Measurements from ENCODE around the gene SF3B6.

SF3B6 gene

GRCh38 chr2:24051833-24052232 is 24.3 kb downstream of the SF3B6 start:
- no peak for DNase-seq
- no peak overlapping the region for H2AFZ ChIP-seq (ENCODE audit: low read length)

GRCh38 chr2:24050041-24050979 is 25.8 kb downstream of the SF3B6 start:
- Histone ChIP-seq H3K9me2 (replicated peaks; ENCODE audit: insufficient read depth, low read length) (no peaks in the 10 kb centered on the region), H3K4me3 (ENCODE audit: low read length) (peak overlapping the region; percentile 57; the same call in 1 of the 2 replicates), H3K27me3 (replicated peaks; ENCODE audit: insufficient read depth, low read length) (peaks cover 13% of the 10 kb centered on the region), H3F3A (ENCODE audit: insufficient read depth, low read length) (0 out of 2 replicates have a peak, but pooled peaks cover 2% of the 10 kb centered on the region), H3K4me2 (ENCODE audit: low read depth, low read length) (peak overlapping the region; percentile 60), H3K9ac (ENCODE audit: low read length) (no peak overlapping the region), H3K79me2 (ENCODE audit: low read length) (peaks cover 11% of the 10 kb centered on the region), H2AFZ (ENCODE audit: low read length) (no peak overlapping the region; the same call in 1 of the 2 replicates), H3K9me3 (replicated peaks; ENCODE audit: insufficient read depth, low read length) (no peaks in the 10 kb centered on the region), H4K20me1 (ENCODE audit: insufficient read depth, low read length) (no peaks in the 10 kb centered on the region), H3K4me1 (ENCODE audit: low read length) (peaks cover 11% of the 10 kb centered on the region), H3K27ac (ENCODE audit: low read length) (no peak overlapping the region), H3K36me3 (replicated peaks; ENCODE audit: insufficient read depth, low read length) (no peaks in the 10 kb centered on the region)
- TF ChIP-seq EZH2 (optimal IDR thresholded peaks at IDR 0.05; ENCODE audit: low read depth, low read length), result no peak
- no peak for TF ChIP-seq EZH2phosphoT487 (IDR thresholded peaks at IDR 0.05; ENCODE audit: low read length)
- no peak for TF ChIP-seq CTCF (IDR thresholded peaks at IDR 0.05; ENCODE audit: low read length)
- DNase-seq, result no peak

More at GRCh38 chr2:24051833-24052232, 24.3 kb downstream of the SF3B6 start:
- TF ChIP-seq CTCF (IDR thresholded peaks at IDR 0.05; ENCODE audit: low read length) (no peak), EZH2phosphoT487 (IDR thresholded peaks at IDR 0.05; ENCODE audit: low read length) (no peak), EZH2 (optimal IDR thresholded peaks at IDR 0.05; ENCODE audit: low read depth, low read length) (no peak)
- peaks cover 3% of the 10 kb centered on the region; the same call in 1 of the 2 replicates for H3K79me2 ChIP-seq (ENCODE audit: low read length)
- H3K4me3 ChIP-seq (ENCODE audit: low read length), result no peak overlapping the region
- H3K36me3 ChIP-seq (replicated peaks; ENCODE audit: insufficient read depth, low read length), result no peaks in the 10 kb centered on the region
- H3K9me3 ChIP-seq (replicated peaks; ENCODE audit: insufficient read depth, low read length), result no peaks in the 10 kb centered on the region
- no peaks in the 10 kb centered on the region for H4K20me1 ChIP-seq (ENCODE audit: insufficient read depth, low read length)
- no peak overlapping the region for H3K27ac ChIP-seq (ENCODE audit: low read length)
- H3K27me3 ChIP-seq (replicated peaks; ENCODE audit: insufficient read depth, low read length), result peaks cover 13% of the 10 kb centered on the region
- no peak overlapping the region for H3K4me2 ChIP-seq (ENCODE audit: low read depth, low read length)
- no peak overlapping the region for H3K9ac ChIP-seq (ENCODE audit: low read length)
- H3K9me2 ChIP-seq (replicated peaks; ENCODE audit: insufficient read depth, low read length), result no peaks in the 10 kb centered on the region
- H3K4me1 ChIP-seq (ENCODE audit: low read length), result peaks cover 3% of the 10 kb centered on the region
- 0 out of 2 replicates have a peak, but pooled peaks cover 2% of the 10 kb centered on the region for H3F3A ChIP-seq (ENCODE audit: insufficient read depth, low read length)

- Histone ChIP-seq H3K9ac (ENCODE audit: low read length) (no peak within 1 kb of the TSS), H3K79me2 (ENCODE audit: low read length) (peaks cover 11% of the 10 kb centered on the region), H3K9me3 (replicated peaks; ENCODE audit: insufficient read depth, low read length) (no peaks in the 10 kb centered on the region), H3K4me3 (ENCODE audit: low read length) (peak within 1 kb of the TSS; percentile 57), H3K4me1 (ENCODE audit: low read length) (peaks cover 11% of the 10 kb centered on the region), H4K20me1 (ENCODE audit: insufficient read depth, low read length) (no peaks in the 10 kb centered on the region), H3K36me3 (replicated peaks; ENCODE audit: insufficient read depth, low read length) (no peaks in the 10 kb centered on the region), H3K27ac (ENCODE audit: low read length) (no peak within 1 kb of the TSS), H3K9me2 (replicated peaks; ENCODE audit: insufficient read depth, low read length) (no peaks in the 10 kb centered on the region), H3K4me2 (ENCODE audit: low read depth, low read length) (peak within 1 kb of the TSS; percentile 60), H2AFZ (ENCODE audit: low read length) (peak within 1 kb of the TSS; percentile 63; the same call in 1 of the 2 replicates), H3F3A (ENCODE audit: insufficient read depth, low read length) (peaks cover 5% of the 10 kb centered on the region; the same call in 1 of the 2 replicates), H3K27me3 (replicated peaks; ENCODE audit: insufficient read depth, low read length) (peaks cover 13% of the 10 kb centered on the region)
- no peak for TF ChIP-seq EZH2phosphoT487 (IDR thresholded peaks at IDR 0.05; ENCODE audit: low read length)
- TF ChIP-seq EZH2 (optimal IDR thresholded peaks at IDR 0.05; ENCODE audit: low read depth, low read length), result no peak
- TF ChIP-seq CTCF (IDR thresholded peaks at IDR 0.05; ENCODE audit: low read length), result no peak
- DNase-seq, result no peak
These were observed 26.6 kb downstream of the SF3B6 start, which contains the start of gene FKBP1B for GRCh38 chr2:24049485-24050021. Gene FKBP1B (plus strand): TSS chr2:24049741. CDS start chr2:24049850, 109 bp downstream.

All from MM.1S (cell line).